Lung microvascular endothelial cell (primary cell): ENCODE data around the gene ALDOC. TPM values are rescaled to one million over a fixed set of nuclear protein-coding genes. Genes with fewer than 3 reads are reported as not detected.

Source experiments
- DNase-seq, 2 donors: peaks; one replicate each; pipeline versions ENCODE4 v3.0.0 to v3.0.0-alpha.2; 2010; ENCODE audit warnings: low read depth in 2 of 2
- total RNA-seq: library from RNA; depleted of rRNA; stranded (reverse); fragments of >200 nt; gene quantifications from 2 replicates; pipeline ENCODE4 v1.2.1, GENCODE V29; 2014

The ALDOC gene
- total RNA-seq, 1 donor from 2014 or later: 26.2 TPM

- no peak for DNase-seq
These were observed 44.4 kb downstream of the ALDOC start for GRCh38 chr17:28532050-28532960.

DNA sequence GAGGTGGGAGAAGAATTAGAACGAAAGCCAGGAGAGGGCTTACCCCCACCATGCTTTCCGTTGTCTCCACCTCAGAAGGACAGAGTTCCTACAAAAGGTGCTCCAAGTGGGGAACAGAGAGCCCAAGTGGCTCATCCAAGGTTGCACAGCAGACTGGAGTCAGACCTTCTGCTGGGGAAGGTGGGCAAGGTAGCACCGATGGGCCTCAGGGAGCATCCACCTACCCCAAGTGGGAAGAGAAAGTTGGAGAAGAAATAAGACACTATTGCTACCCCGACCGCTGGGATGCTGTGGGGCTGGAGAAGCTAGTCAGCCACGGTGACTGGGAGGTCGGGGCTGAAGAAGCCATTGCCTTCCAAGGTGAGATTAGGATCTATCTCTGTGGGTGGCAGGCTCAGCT is 45.8 kb downstream of the ALDOC start:
- no peak for DNase-seq

DNA sequence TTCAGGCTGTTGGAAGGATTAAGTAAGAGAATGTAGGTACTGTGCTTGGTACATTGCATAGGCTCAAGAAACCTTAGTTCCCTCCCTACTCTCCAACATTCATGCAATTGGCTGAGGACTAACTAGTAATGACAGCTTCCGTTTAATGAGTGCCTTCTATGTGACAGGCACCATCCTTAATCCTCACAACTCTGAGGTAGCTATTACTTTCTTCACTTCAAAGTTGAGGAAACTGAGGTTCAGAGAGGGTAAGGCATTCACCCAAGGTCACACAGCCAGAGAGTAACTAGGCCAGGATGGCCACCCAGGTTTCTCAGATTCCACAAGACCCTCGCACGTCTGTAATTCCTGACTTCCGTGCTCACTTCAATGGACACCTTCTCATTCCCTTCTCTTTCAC is 46.4 kb downstream of the ALDOC start:
- DNase-seq: no peak

GRCh38 chr17:28529013-28529400 is 47.7 kb downstream of the ALDOC start:
- DNase-seq: no peak

DNA sequence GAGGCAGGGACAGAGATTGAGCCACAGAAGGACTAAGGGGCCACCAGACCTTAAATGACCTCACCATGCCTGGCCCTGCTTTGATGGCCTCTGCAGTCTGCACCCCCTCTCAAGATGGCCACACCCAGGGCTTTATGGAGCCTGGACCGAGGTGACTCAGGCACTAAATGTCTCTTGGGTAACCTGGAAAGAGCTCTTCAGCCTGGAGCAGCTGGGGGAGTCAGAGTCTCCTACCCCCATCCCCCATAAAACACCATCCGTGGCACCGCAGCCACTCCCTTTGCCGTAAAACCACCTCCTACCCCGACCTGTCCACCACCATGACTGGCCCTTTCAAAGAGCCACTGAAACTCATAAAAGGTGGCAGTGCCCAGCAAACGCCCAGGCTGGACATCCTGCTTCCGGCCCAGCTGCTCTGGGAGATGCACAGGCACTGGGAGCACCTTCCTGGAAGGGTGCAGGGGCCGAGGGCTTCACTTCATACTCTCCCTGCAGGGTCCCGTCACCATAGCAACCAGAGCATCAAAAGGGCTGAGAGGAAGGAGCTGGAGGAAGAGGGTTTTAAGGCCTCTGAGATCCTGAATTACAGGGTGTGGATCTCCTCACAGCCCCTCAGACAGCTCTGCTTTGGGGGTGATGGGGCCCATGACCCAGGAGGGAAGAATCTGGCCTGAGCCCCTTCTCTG is 48.2 kb downstream of the ALDOC start:
- DNase-seq: no peak

DNA sequence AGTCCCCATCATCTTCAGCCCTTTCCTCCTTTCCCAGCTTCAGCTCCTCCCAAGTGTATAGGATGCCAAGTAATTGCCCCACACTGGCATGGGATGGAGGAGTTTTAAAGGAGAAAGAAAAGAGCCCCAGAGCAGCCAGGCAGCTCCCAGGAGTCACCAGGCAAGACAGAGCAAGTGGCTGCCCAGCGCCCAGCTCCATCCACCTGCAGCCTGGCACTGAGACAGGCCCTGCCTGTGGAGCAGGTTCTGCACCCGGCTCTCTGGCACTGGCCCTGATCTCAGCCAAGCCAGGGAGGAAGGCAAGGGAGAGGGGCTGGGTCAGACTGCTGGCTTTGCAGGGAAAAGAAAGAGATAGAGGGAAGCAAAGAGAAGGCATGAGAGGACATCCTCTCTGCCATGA is 48.8 kb downstream of the ALDOC start:
- no peak for DNase-seq

DNA sequence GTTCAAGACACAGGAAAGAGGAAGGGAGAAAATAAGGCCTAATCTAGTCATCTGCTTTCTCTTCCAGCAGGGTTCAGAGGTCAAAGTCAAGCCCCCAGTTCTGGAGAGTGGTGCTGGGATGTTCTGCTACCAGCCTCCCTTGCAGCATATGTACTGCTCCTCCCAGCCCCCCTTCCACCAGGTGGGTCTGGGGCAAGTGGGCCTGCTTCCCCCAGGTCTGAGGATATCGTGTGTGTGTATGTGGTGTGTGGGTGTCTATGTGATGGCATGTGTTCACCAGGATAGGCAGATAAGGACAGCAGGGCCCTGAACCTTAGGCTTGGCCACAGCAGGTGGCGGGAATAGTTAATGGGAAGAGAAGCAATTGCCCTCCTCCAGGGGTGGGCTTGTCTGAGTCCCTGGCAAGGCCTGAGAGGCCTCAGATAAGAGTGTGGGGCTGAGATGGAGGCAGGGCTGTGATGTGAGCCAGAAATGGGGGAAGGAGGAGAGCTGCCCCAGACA is 49.5 kb downstream of the ALDOC start:
- no peak for DNase-seq

GRCh38 chr17:28526381-28526780 is 50.3 kb downstream of the ALDOC start:
- no peak for DNase-seq

DNA sequence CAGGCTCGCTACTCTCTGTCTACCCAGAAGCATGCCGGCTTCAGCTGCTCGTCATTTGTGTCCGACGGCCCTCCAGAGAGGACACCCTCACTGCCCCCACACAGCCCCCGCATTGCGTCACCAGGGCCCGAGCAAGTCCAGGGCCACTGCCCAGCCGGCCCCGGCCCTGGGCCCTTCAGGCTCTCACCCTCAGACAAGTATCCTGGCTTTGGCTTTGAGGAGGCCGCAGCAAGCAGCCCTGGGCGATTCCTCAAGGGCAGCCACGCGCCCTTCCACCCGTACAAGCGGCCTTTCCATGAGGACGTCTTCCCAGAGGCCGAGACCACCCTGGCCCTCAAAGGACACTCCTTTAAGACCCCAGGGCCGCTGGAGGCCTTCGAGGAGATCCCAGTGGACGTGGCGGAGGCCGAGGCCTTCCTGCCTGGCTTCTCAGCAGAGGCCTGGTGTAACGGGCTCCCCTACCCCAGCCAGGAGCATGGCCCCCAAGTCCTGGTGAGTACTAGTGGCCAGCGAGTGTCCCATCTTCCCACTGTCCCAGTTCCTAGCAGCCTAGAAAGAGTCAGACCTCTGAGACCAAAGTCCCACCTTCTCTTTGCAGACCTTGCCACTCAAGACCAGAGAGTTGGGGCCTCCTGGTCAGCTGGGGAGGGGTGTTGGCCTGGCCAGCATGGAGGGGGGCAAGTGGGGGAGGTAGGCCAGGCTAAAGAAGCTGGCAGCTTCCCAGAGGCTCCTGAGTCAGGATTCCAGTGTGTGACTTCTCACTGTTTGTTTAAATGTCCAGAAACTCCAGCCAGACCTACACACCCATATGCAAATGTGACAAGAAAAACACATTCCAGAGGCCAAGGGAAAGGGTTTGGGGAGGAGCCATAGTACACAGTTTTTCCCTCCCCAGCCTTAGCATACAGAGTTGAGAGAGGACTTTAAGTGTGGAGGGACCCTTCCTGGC is 51.9 kb downstream of the ALDOC start:
- DNase-seq: no peak

DNA sequence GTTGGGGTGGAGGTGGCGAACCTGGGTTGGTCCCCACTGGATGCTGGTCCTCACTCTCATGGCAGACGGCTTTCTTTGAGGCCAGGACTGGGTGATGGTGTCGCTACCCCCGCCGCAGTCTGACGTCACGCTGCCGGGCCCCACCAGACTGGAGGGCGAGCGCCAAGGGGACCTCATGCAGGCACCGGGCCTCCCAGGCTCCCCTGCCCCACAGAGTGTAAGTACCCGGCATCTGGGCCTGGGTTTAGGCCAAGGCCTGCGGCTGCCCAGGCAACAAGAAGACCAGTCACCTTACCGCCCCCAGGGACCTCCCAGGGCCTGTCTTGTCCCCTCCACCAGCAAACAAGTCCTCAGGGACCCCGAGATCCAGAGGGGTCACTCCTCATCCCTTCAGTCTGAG is 52.8 kb downstream of the ALDOC start:
- DNase-seq: no peak

DNA sequence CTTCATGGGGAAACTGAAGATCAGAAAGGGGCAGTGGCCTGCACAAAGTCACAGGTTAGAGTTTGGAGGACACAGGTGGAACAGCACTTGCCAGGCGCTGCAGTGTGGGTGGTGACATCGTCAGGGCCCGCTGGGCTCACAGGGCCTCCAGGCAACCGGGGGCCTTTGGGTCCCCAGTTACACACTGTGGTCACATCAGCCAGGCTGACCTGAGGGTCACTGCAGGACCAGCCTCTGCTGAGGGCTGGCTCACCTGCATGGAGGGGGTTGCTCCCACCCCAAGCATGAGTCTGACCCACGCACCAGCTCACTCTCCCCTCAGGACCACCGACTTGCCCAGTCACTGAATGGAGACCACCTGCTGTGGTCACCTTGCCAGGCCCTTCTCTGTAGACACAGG is 53.5 kb downstream of the ALDOC start:
- DNase-seq: no peak

Other genes with a start within 250 kb of the ALDOC start
- 42.3 and 43.3 TPM in 2 replicates for gene IFT20, start 241.4 kb downstream of the ALDOC start, total RNA-seq
- 70.6 and 98.0 TPM in 2 replicates for gene TNFAIP1, start 241.1 kb downstream of the ALDOC start, total RNA-seq
- gene POLDIP2, start 219.4 kb downstream of the ALDOC start, total RNA-seq: 50.8 and 55.6 TPM in 2 replicates
- gene SEBOX, start 211.7 kb downstream of the ALDOC start, total RNA-seq: not detected in 2 replicates
- under 0.01 TPM in 2 replicates for gene VTN, start 206.6 kb downstream of the ALDOC start, total RNA-seq
- 1.5 and 2.4 TPM in 2 replicates for gene SARM1, start 205.2 kb downstream of the ALDOC start, total RNA-seq
- 0.44 and 0.60 TPM in 2 replicates for gene SLC46A1, start 170.7 kb downstream of the ALDOC start, total RNA-seq
- not detected in 2 replicates for gene SLC13A2, start 103.3 kb downstream of the ALDOC start, total RNA-seq
- gene FOXN1, start 70.5 kb downstream of the ALDOC start, total RNA-seq: not detected in 2 replicates
- gene UNC119, start 24.3 kb downstream of the ALDOC start, total RNA-seq: 21.1 and 26.4 TPM in 2 replicates
- gene PIGS, start 5.4 kb downstream of the ALDOC start, total RNA-seq: 43.8 and 47.4 TPM in 2 replicates
- 6.2 and 12.4 TPM in 2 replicates for gene SPAG5, start 22.1 kb upstream of the ALDOC start, total RNA-seq
- gene RSKR, start 37.3 kb upstream of the ALDOC start, total RNA-seq: 2.2 and 3.2 TPM in 2 replicates
- 107 and 151 TPM in 2 replicates for gene BLTP2, start 68.3 kb upstream of the ALDOC start, total RNA-seq
- gene SDF2, start 85.0 kb upstream of the ALDOC start, total RNA-seq: 61.7 and 105 TPM in 2 replicates
- gene SUPT6H, start 85.3 kb upstream of the ALDOC start, total RNA-seq: 34.2 and 42.3 TPM in 2 replicates
- gene PROCA1, start 135.0 kb upstream of the ALDOC start, total RNA-seq: 0.20 and 0.22 TPM in 2 replicates
- 11.3 and 22.2 TPM in 2 replicates for gene RAB34, start 141.0 kb upstream of the ALDOC start, total RNA-seq
- gene RPL23A, start 143.1 kb upstream of the ALDOC start, total RNA-seq: 479 and 600 TPM in 2 replicates
- gene TLCD1, start 149.3 kb upstream of the ALDOC start, total RNA-seq: 0.87 and 1.2 TPM in 2 replicates
- gene NEK8, start 151.9 kb upstream of the ALDOC start, total RNA-seq: 1.3 and 1.6 TPM in 2 replicates
- 22.2 and 26.2 TPM in 2 replicates for gene TRAF4, start 167.1 kb upstream of the ALDOC start, total RNA-seq